Motor neuron (in vitro differentiated cells): Measurements from ENCODE around the gene ACAP2. TPM values are rescaled to one million over a fixed set of nuclear protein-coding genes. Genes with fewer than 3 reads are reported as not detected.

ENCODE experiments used
- ATAC-seq, 8 experiments: fragments of 200-7000 bp; cut with Tn5 transposase; replicated peaks in 6 of 8; 2 replicates each; pipeline ENCODE4 v1.8.0; 2021; ENCODE audit warnings: mild to moderate bottlenecking in 8 of 8, moderate library complexity in 8 of 8
- H3K27ac ChIP-seq, 2 donors: fragments of 250-450 bp; sonication (Bioruptor Pico); 2 replicates each; pipeline ENCODE4 v1.9.0; 2021; ENCODE audit warnings: antibody characterized with exemption in 2 of 2, mild to moderate bottlenecking in 2 of 2, moderate library complexity in 1 of 2
- H3K4me1 ChIP-seq, 2 donors: fragments of 250-450 bp; sonication (Bioruptor Pico); replicated peaks in 1 of 2; 2 replicates each; pipeline ENCODE4 v1.6.1; 2021; ENCODE audit warnings: antibody characterized with exemption in 2 of 2, mild to moderate bottlenecking in 2 of 2, moderate library complexity in 1 of 2
- H3K4me3 ChIP-seq, 5 donors: fragments of 250-450 bp; sonication (Bioruptor Pico); 2 replicates each; pipeline ENCODE4 v1.9.0; 2021; ENCODE audit warnings: antibody characterized with exemption in 5 of 5, mild to moderate bottlenecking in 5 of 5, moderate library complexity in 4 of 5
- WGBS, 10 experiments: fragments of 450-650 bp; shearing (Covaris generic); methylation state at CpG; one replicate each; pipeline ENCODE4 v1.0.0; 2022; 5-methylcytosine and 5-hydroxymethylcytosine counted together
- in situ Hi-C, 9 experiments: fragments of 400-800 bp; cut with MboI; loops; one replicate each; pipeline ENCODE4 v1.15.0; 2021; ENCODE audit warnings: low sequenced_read_pairs in 9 of 9, low pct_unique_long_range_greater_than_20kb in 2 of 9; ENCODE audit not compliant: unreplicated experiment in 9 of 9
- total RNA-seq, 8 experiments: library from RNA; unstranded; fragments of 300-600 nt; gene quantifications; 2 replicates each; pipeline versions ENCODE4 v1.2.3 to v1.2.4, GENCODE V29; 2022

The ACAP2 gene
- total RNA-seq, 8 experiments from 2014 or later, result 35.8 to 75.8 (median 52.7) TPM

DNA sequence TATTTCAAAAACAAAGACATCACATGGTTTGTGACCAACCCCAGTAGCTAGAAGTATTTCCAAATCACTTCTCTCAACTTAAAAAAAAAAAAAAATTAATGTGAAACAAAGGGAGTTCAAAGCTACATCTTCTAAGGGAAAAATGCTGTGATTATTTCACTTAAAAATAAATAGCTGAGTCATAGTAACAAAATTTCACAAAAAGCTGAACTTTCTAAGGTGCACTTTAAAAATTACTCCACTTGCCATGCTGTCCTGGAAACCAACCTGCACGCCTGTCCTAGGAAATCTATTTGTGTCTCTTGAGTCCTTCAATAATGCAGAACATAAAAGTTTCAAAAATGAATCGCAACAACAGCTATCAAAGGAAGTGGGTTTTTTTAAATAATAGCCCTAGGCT, 1.8 kb downstream of the ACAP2 start:
- Histone ChIP-seq H3K4me3 (peak overlapping the region; percentile 60 to 83 (median 69)), H3K4me1 (peaks cover 4 to 14% of the 10 kb centered on the region in 2 donors), H3K27ac (no peak overlapping the region)
- no peak for ATAC-seq
- in situ Hi-C loops, result no loop called here
- 0 to 61% (median 54%) methylated on average over 1 to 2 of the region's 2 CpGs for WGBS, 10 experiments

DNA sequence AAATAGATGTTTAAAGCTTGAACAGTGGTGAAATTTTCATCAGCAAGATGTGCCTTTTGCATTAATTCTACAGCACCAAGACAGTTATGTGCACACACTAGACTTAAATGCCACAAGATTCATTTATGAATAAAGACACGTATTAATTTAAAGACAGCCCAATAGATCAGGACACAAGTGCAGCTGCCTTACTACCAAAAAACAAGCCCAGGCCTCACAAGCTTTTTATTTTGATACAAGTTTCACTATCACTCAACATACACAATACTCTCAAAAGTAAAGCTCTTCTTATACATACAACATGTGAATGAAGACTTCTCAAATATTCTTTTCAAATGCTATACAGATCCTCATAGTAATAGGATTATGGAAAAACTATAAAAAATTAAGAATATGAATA, 2.4 kb downstream of the ACAP2 start:
- H3K4me3 ChIP-seq, result peak overlapping the region in 1 of 5 donors; percentile 14
- H3K4me1 ChIP-seq, result peaks cover 4 to 14% of the 10 kb centered on the region in 2 donors
- in situ Hi-C loops, result no loop called here
- WGBS, 10 experiments, result 33 to 78% (median 67%) methylated on average over 1 of the region's 1 CpG; no CpG with 5 or more reads in 3 of the 10 experiments
- no peak for ATAC-seq
- H3K27ac ChIP-seq, result no peak overlapping the region

DNA sequence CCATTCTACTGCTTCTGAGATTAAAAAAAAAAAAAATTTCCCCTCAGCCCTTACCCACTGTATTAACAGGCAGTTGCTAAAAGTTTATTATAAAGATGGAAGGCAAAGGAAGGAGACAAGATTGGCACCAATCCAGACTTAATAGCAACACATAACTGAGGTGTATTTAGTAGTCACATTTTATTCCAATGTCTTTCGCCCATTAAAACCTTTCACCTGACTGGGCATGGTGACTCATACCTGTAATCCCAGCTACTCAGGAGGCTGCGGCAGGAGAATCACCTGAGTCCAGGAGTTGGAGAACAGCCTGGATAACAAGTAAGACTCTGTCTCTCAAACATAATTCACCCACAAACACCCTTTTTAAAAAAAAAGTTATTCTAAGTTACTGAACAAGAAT, 4.4 kb downstream of the ACAP2 start:
- 92 to 100% (median 100%) methylated on average over 1 to 2 of the region's 2 CpGs; no CpG with 5 or more reads in 3 of the 10 experiments for WGBS, 10 experiments
- in situ Hi-C loops, result no loop called here
- no peak for ATAC-seq
- H3K27ac ChIP-seq, result no peak overlapping the region
- H3K4me1 ChIP-seq, result peaks cover 0 to 9% of the 10 kb centered on the region in 2 donors
- no peak overlapping the region for H3K4me3 ChIP-seq

DNA sequence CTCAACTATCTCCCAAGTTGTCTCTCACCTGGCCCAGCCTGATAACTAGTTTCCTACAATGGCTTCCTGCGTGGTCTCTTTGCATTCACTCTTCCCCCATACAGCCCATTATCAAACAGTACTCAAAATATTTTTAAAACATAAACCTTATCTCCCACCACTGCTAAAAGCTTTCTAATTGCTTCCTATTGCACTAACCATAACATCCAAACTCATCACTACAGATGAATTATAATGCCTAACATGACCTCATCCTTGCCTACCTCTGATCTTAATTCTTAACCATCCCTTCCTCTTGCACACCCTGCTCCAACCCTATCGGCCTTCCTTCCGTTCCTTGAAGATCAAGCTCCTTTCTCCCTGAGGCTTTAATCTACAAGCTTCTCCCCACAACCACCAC, 17.0 kb downstream of the ACAP2 start:
- WGBS, 10 experiments, result 92 to 100% (median 98%) methylated on average over 1 to 3 of the region's 3 CpGs
- H3K4me3 ChIP-seq, result no peak overlapping the region
- no peak overlapping the region for H3K27ac ChIP-seq
- no peaks in the 10 kb centered on the region for H3K4me1 ChIP-seq
- in situ Hi-C loops, result no loop called here
- peak in 2 of 8 experiments; percentile 27 to 28 for ATAC-seq

DNA sequence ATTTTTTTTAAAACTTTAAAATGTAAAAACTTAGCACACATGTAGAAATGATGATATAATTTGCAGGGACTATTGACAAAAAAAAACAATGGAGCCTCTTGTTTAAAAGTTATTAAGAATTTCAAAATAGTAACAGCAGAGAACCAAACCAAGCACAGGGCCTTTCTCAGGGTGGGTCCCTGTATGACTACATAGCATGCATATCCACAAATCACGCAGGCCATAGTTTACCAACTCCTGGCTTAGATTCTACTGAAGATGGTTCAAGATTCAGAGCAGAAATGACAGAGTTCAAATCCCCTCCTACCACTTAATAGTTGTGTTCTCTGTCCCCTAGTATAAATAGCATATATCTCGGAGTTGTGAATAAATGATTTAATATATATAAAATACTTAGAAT, 19.0 kb downstream of the ACAP2 start:
- in situ Hi-C loops, result no loop called here
- ATAC-seq, result peak in 3 of 8 experiments; percentile 30 to 93 (median 79)
- 48 to 100% (median 100%) methylated on average over 1 to 2 of the region's 2 CpGs; no CpG with 5 or more reads in 4 of the 10 experiments for WGBS, 10 experiments

DNA sequence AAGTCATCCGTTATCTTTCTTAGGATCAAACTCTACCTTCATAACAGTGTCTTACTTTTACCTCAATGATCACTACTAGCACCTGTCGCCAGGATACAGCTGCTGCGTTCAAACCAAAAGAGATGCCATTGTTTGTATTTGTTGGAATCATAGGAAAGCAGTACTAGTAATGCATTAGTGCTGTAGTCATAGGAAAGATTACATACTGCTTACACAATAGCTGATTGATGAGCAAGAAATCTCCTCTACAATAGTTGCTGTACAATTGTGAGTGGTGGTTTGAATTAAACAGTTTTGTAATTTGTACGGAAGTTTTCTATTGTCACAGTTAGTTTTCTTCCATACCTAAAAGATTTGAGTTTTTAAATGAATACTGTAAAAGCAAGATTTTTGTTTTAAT, 21.4 kb downstream of the ACAP2 start:
- 75 to 100% (median 92%) methylated on average over 1 to 4 of the region's 4 CpGs for WGBS, 10 experiments
- ATAC-seq, result peak in 1 of 8 experiments; percentile 61
- Histone ChIP-seq H3K4me1 (no peaks in the 10 kb centered on the region), H3K27ac (no peak overlapping the region), H3K4me3 (no peak overlapping the region)
- in situ Hi-C loops, result no loop called here

More for the DNA sequence above, 19.0 kb downstream of the ACAP2 start:
- Histone ChIP-seq H3K27ac (no peak overlapping the region), H3K4me1 (no peaks in the 10 kb centered on the region), H3K4me3 (no peak overlapping the region)

DNA sequence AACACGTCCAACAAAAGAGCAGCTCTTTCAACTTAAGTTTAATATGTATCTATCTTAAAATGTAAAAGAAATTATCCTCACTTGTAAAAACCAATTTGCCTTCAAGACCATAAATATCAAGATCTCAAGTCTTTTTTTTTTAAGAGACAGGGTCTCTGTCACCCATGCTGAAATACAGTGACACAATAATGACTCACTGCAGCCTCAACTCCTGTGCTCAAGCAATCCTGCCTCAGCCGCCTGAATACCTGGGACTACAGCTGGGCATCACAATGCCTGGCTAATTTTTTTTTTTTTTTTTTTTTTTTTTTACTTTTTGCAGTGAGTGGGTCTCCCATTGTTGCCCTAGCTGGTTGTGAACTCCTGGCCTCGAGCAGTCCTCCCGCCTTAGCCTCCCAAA, 26.0 kb downstream of the ACAP2 start:
- WGBS, 10 experiments, result 67 to 100% (median 93%) methylated on average over 1 to 4 of the region's 4 CpGs; no CpG with 5 or more reads in 2 of the 10 experiments
- in situ Hi-C loops, result no loop called here
- no peak overlapping the region for H3K4me3 ChIP-seq

DNA sequence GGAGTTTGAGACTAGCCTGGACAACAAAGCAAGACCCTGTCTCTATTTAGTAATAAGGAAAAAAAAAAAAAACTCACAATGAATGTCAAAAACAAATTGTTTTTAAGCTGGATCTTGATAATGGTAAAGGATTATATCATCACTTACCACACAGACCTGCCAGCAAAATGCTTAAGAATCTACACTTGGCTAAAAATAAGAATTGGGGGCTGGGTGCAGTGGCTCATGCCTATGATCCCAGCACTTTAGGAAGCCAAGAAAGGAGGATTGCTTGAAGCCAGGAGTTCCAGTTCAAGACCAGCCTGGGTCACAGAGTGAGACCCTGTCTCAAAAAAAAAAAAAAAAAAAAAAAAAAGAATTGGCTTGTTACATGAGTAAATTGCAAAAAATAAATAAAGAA, 31.0 kb downstream of the ACAP2 start:
- in situ Hi-C loops, result no loop called here
- H3K27ac ChIP-seq, result no peak overlapping the region
- no peak overlapping the region for H3K4me3 ChIP-seq
- no peak for ATAC-seq
- no peaks in the 10 kb centered on the region for H3K4me1 ChIP-seq

More for the DNA sequence above, 26.0 kb downstream of the ACAP2 start:
- Histone ChIP-seq H3K27ac (no peak overlapping the region), H3K4me1 (no peaks in the 10 kb centered on the region)
- ATAC-seq, result peak in 5 of 8 experiments; percentile 71 to 96 (median 77)

DNA sequence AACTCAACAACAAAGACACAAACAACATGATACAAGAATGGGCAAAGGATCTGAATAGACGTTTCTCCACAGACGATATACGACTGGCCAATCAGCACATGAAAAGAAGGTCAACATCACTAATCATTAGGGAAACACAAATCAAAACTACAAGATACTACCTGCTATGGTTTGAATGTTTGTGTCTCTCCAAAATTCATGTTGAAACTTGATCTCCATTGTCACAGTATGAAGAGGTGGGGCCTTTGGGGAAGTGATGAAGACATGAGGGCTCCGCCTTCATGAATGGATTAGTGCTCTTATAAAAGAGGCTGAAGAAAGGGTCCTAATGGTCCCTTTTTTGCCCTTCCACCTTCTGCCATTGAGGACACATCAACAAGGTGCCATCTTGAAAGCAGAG, 32.3 kb downstream of the ACAP2 start:
- in situ Hi-C loops, result no loop called here
- 63 to 100% (median 79%) methylated on average over 1 to 4 of the region's 4 CpGs; no CpG with 5 or more reads in 2 of the 10 experiments for WGBS, 10 experiments
- ATAC-seq, result peak in 1 of 8 experiments; percentile 28
- Histone ChIP-seq H3K27ac (no peak overlapping the region), H3K4me3 (no peak overlapping the region), H3K4me1 (no peaks in the 10 kb centered on the region)

DNA sequence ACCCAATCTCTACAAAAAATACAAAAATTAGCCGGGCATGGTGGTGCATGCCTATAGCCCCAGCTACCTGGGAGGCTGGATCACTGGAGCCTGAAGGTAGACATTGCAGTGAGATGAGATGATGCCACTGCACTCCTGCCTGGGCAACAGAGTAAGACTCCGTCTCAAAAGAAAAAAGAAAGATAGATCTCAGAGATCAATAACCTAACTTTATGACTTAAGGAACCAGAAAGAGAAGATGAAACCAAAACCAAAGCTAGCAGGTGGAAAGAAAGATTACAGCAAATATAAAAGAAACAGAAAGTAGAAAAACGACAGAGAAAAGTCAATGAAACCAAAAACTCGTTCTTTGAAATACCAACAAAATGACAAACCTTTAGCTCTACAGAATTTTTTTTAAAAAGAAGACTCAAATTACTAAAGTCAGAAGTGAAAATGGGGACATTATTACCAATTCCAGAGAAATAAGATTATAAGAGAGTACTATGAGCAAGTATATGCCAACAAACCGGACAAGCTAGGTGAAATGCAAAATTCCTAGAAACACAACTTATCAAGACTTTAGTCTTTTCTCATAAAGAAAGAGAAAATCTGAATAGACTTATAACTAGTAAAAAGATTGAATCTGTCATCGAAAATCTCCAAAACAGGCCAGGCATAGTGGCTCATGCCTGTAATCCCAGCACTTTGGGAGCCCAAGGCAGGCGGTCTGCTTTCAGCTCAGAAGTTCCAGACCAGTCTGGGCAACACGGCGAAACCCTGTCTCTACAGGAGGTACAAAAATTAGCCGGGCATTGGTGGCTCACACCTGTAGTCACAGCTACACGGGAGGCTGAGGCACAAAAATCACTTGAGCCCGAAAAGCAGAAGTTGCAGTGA, 35.0 kb downstream of the ACAP2 start:
- Histone ChIP-seq H3K4me3 (no peak overlapping the region), H3K27ac (no peak overlapping the region), H3K4me1 (no peaks in the 10 kb centered on the region)
- in situ Hi-C loops, result no loop called here
- no peak for ATAC-seq
- whole genome bisulfite sequencing, 10 experiments, result 82 to 98% (median 93%) methylated on average over 3 to 11 of the region's 12 CpGs

DNA sequence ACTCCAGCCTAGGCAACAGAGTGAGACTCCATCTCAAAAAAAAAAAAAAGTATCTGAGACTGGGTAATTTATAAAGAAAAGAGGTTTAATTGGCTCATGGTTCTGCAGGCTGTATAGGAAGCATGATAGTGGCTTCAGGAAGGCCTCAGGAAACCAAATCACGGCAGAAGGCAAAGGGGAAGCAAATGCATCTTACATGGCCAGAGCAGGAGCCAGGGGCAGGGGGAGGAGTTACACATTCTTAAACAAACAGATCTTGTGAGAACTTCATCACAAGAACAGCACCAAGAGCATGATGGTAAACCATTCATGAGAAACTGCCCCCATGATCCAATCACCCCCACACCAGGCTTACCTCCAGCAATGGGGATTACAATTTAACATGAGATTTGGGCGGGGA, 37.2 kb downstream of the ACAP2 start:
- WGBS, 10 experiments, result 80 to 100% (median 98%) methylated on average over 1 to 2 of the region's 2 CpGs; no CpG with 5 or more reads in 4 of the 10 experiments
- Histone ChIP-seq H3K4me1 (peaks cover 0 to 3% of the 10 kb centered on the region in 2 donors), H3K4me3 (no peak overlapping the region), H3K27ac (no peak overlapping the region)
- in situ Hi-C loops, result no loop called here
- ATAC-seq, result no peak

DNA sequence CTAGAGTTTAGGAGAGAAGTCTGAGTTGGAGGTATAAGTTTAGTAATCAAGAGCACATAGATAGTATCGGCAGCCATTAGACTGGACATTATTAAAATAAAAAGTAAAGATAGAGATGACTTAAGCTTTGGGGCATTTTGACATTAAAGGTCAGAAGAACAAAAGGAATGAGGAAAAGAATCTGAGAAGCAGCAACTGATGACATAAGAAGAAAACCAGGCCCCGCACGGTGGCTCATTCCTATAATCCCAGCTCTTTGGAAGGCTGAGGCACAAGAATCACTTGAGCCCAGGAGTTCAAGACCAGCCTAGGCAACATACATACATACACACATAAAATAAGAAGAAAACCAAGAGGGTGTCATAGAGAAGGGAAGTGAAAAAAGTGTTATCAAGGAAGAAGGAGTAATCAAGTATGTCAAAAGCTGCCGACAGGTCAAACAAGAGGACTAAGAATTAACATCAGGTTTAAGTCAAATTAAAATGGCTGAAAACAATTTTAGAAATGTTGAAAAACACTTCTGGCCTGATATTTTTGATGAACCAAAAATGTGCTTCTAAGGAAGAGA, 38.9 kb downstream of the ACAP2 start:
- Histone ChIP-seq H3K27ac (no peak overlapping the region), H3K4me1 (peaks cover 0 to 3% of the 10 kb centered on the region in 2 donors), H3K4me3 (no peak overlapping the region)
- WGBS, 10 experiments, result 84 to 100% (median 92%) methylated on average over 3 to 4 of the region's 4 CpGs; no CpG with 5 or more reads in 2 of the 10 experiments
- ATAC-seq, result no peak
- in situ Hi-C loops, result no loop called here

DNA sequence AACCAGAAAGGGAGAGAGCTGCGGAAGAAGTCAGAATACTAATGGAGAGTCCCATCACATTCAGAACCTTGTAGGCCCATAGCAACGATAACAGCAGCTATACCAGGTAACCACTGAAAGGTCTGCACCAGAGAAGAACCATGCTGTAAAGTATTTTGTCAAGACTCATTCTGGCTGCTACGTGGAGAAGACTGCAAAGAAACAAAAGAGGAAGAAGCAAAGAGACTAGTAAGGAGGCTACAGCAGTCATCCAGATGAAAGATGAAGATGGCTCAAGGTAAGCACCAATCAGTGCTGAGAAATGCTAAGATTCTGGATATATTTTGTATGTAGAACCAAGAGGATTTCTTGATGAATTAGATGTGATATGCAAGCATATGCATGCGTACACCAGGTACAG, 39.6 kb downstream of the ACAP2 start:
- in situ Hi-C loops, result no loop called here
- 78 to 100% (median 84%) methylated on average over 2 to 4 of the region's 4 CpGs for WGBS, 10 experiments
- Histone ChIP-seq H3K27ac (no peak overlapping the region), H3K4me1 (peaks cover 0 to 3% of the 10 kb centered on the region in 2 donors), H3K4me3 (no peak overlapping the region)
- ATAC-seq, result no peak
